Heart right ventricle (tissue), 16 donors: Measurements from ENCODE around the gene DCST2. TPM values are rescaled to one million over a fixed set of nuclear protein-coding genes. Genes with fewer than 3 reads are reported as not detected.

Source experiments
- ATAC-seq, 8 donors: fragments of 200-7000 bp; cut with Tn5 transposase; one replicate each; pipeline ENCODE4 v1.9.1; 2020; ENCODE audit warnings: mild to moderate bottlenecking in 8 of 8, moderate library complexity in 8 of 8, moderate number of reproducible peaks in 1 of 8
- DNase-seq, 2 donors: peaks; one replicate each; pipeline ENCODE4 v3.0.0-alpha.2; 2020
- H3K27ac ChIP-seq, 10 donors: fragments of 200-600 bp; sonication (generic) in 2 of 10; one replicate each; pipeline versions ENCODE4 v1.5.0 to v1.8.0; 2020 to 2022; ENCODE audit warnings: mild to moderate bottlenecking in 3 of 10
- H3K27me3 ChIP-seq, 7 donors: fragments of 200-600 bp; one replicate each; pipeline ENCODE4 v1.8.0; 2021 to 2022; ENCODE audit warnings: mild to moderate bottlenecking in 2 of 7
- H3K36me3 ChIP-seq, 9 donors: fragments of 200-600 bp; sonication (generic) in 1 of 9; one replicate each; pipeline versions ENCODE4 v1.5.0 to v1.8.0; 2020 to 2022; ENCODE audit warnings: mild to moderate bottlenecking in 2 of 9
- H3K4me1 ChIP-seq, 9 donors: fragments of 200-600 bp; sonication (generic) in 1 of 9; one replicate each; pipeline versions ENCODE4 v1.5.0 to v1.8.0; 2020 to 2022; ENCODE audit warnings: mild to moderate bottlenecking in 4 of 9
- H3K4me3 ChIP-seq, 10 donors: fragments of 200-600 bp; sonication (generic) in 2 of 10; one replicate each; pipeline versions ENCODE4 v1.5.0 to v1.8.0; 2020 to 2022; ENCODE audit warnings: mild to moderate bottlenecking in 7 of 10, moderate library complexity in 2 of 10
- H3K9me3 ChIP-seq, 11 donors: fragments of 200-600 bp in 10 of 11; sonication (generic) in 2 of 11; one replicate each; pipeline versions ENCODE4 v1.5.0 to v1.8.0; 2013 to 2022; ENCODE audit warnings: mild to moderate bottlenecking in 2 of 11, control low read depth in 1 of 11, moderate library complexity in 1 of 11
- CTCF ChIP-seq, 9 donors: fragments of 200-600 bp; sonication (generic) in 2 of 9; IDR thresholded peaks; one replicate each; pipeline versions ENCODE4 v1.5.0 to v1.8.0; 2021 to 2022; ENCODE audit warnings: antibody characterized with exemption in 9 of 9, mild to moderate bottlenecking in 5 of 9, moderate library complexity in 1 of 9
- WGBS, 2 donors: extraction: QIAGEN DNeasy Blood & Tissue Kit; methylation state at CpG; one replicate each; pipeline ENCODE4 v1.1.7; 2013; ENCODE audit warnings: inconsistent platforms in 1 of 2; 5-methylcytosine and 5-hydroxymethylcytosine counted together
- intact Hi-C, 10 donors: fragments of 100-400 bp; cut with DNase I; formaldehyde crosslinking; loops; one replicate each; pipeline versions ENCODE4 v1.11.1 to v1.14.2; 2022
- polyA plus RNA-seq, 2 donors: library from polyadenylated mRNA; stranded (reverse); fragments of 200-250 nt; gene quantifications; one replicate each; pipeline ENCODE4 v1.2.3, GENCODE V29; 2013
- total RNA-seq, 10 donors: library from RNA; stranded (reverse); fragmentation: NEBNext Ultra II Directional in 3 of 10; extraction: Animal tissue kit (Norgen Biotek cat#: 25700) in 3 of 10; gene quantifications; one replicate each; pipeline versions ENCODE4 v1.2.1 to v1.2.4, GENCODE V29; 2021 to 2023
- donor health status: Arrhythmogenic right ventricular cardiomyopathy.
- donor health status: ischemic (EF 13 %, LVEDD 7.1; RV severe dilation, severe dysfunction).
- donor health status: healthy with polysubstance abuse.
- donor health status: DM: no; HTN: yes; CAD: no.
- donor health status: DM: no; HTN: no; CAD: no.
- donor health status: ischemic (EF 25% LVEDD 6.9; RV normal size, moderate dysfunction).
- donor health status: ischemic (EF 25% LVEDD 5.7; RV mildly dilated, moderate dysfunction).
- donor health status: healthy.
- donor health status: DM: yes; HTN: yes; CAD: no.
- donor health status: Ischemic cardiomyopathy.
- donor health status: ischemic (EF 35%, LVEDD 5.7; RV mildly dilated, moderate dysfunction).
- donor health status: nonischemic (EF 11% LVEDD 7.7; RV severe dilation, severe dysfunction).
- donor health status: DM: yes; HTN: yes; CAD: no.
- donor health status: PGD.
- donor health status: ischemic (EF 29% LVEDD 5.4; RV normal size, mild dysfunction).
- donor health status: nonischemic (EF 23%, LVEDD 6.1; RV moderate dilation, normal function).

The DCST2 gene
- total and polyA plus RNA-seq, 12 donors: 0.15 to 1.8 (median 0.32) TPM; not detected in 1

GRCh38 chr1:154970631-154971340 lies 62.8 kb downstream of the DCST2 start, which contains the start of gene SHC1:
Gene SHC1 (minus strand): TSS chr1:154970747. CDS start chr1:154970526, 221 bp downstream.
- Histone ChIP-seq H3K4me1 (peaks cover 28 to 78% (median 71%) of the 10 kb centered on the region in 9 donors), H3K27me3 (no peaks in the 10 kb centered on the region), H3K9me3 (no peaks in the 10 kb centered on the region), H3K36me3 (peaks cover 0 to 37% (median 26%) of the 10 kb centered on the region in 9 donors), H3K27ac (peak within 1 kb of the TSS; percentile 89 to 100 (median 96)), H3K4me3 (peak within 1 kb of the TSS; percentile 4 to 89 (median 54))
- TF ChIP-seq CTCF (IDR thresholded peaks at IDR 0.05): no peak
- intact Hi-C loops: loop anchor here in 4 of 10 donors (5.0 to 10.0 kb wide), 4 partner anchors 47 to 92 kb away; partner anchors contain the start of genes ADAM15 (in 2 of the 4) and EFNA4 (in 2 of the 4)
- DNase-seq (peak; percentile 91 to 94), ATAC-seq (peak; percentile 50 to 73 (median 66))
- WGBS, 2 donors: 10 to 11% methylated on average over 15 of the region's 15 CpGs

- peak in 1 of 2 donors; percentile 32 for DNase-seq
- Histone ChIP-seq H3K27me3 (no peaks in the 10 kb centered on the region), H3K9me3 (no peaks in the 10 kb centered on the region), H3K27ac (peak overlapping the region; percentile 89 to 100 (median 96)), H3K36me3 (peaks cover 0 to 45% (median 34%) of the 10 kb centered on the region in 9 donors), H3K4me3 (peak overlapping the region; percentile 4 to 89 (median 54)), H3K4me1 (peaks cover 28 to 72% (median 69%) of the 10 kb centered on the region in 9 donors)
- no peak for ATAC-seq
- intact Hi-C loops: loop anchor here in 5 of 10 donors (5.0 to 10.0 kb wide), 4 partner anchors 47 to 92 kb away; partner anchors contain the start of genes ADAM15 (in 2 of the 5) and EFNA4 (in 2 of the 5)
- TF ChIP-seq CTCF (IDR thresholded peaks at IDR 0.05): no peak
- WGBS, 2 donors: 20 to 30% methylated on average over 22 of the region's 22 CpGs
Observed at GRCh38 chr1:154969860-154970452, 63.6 kb downstream of the DCST2 start.

GRCh38 chr1:154969246-154969645 lies 64.3 kb downstream of the DCST2 start:
- H3K4me3 ChIP-seq: peak overlapping the region in 7 of 10 donors; percentile 34 to 89 (median 57)
- intact Hi-C loops: loop anchor here in 1 of 10 donors (5.0 kb wide), 1 partner anchor 48 kb away; no protein-coding TSS in a partner anchor

More at GRCh38 chr1:154969246-154969645, 64.3 kb downstream of the DCST2 start:
- WGBS, 2 donors: 58 to 59% methylated on average over 5 of the region's 5 CpGs
- peak overlapping the region in 9 of 10 donors; percentile 8 to 100 (median 96) for H3K27ac ChIP-seq
- H3K4me1 ChIP-seq: peaks cover 28 to 72% (median 69%) of the 10 kb centered on the region in 9 donors
- H3K36me3 ChIP-seq: peaks cover 0 to 52% (median 40%) of the 10 kb centered on the region in 9 donors
- ATAC-seq: no peak
- DNase-seq: no peak
- no peak for TF ChIP-seq CTCF (IDR thresholded peaks at IDR 0.05)
- H3K9me3 ChIP-seq: no peaks in the 10 kb centered on the region
- H3K27me3 ChIP-seq: no peaks in the 10 kb centered on the region
